Hepatocyte (in vitro differentiated cells): Measurements from ENCODE around the gene PIGL. TPM values are rescaled to one million over a fixed set of nuclear protein-coding genes. Genes with fewer than 3 reads are reported as not detected.

Source experiments
- DNase-seq: peaks from one replicate; pipeline ENCODE4 v3.0.0-alpha.2; 2016; ENCODE audit warnings: low spot score
- H2AFZ ChIP-seq: fragments of 200-600 bp; sonication (generic); 2 replicates; pipeline ENCODE4 v1.6.0; 2016; ENCODE audit warnings: antibody characterized with exemption, mild to moderate bottlenecking
- H3K27ac ChIP-seq: fragments of 200-600 bp; sonication (generic); 2 replicates; pipeline ENCODE4 v1.5.1; 2016; ENCODE audit warnings: mild to moderate bottlenecking
- H3K27me3 ChIP-seq: fragments of 200-600 bp; sonication (generic); 2 replicates; pipeline ENCODE4 v1.6.1; 2016
- H3K36me3 ChIP-seq: fragments of 200-600 bp; sonication (generic); replicated peaks from 2 replicates; pipeline ENCODE4 v1.5.1; 2016; ENCODE audit warnings: low read depth; ENCODE audit not compliant: insufficient read depth
- H3K4me1 ChIP-seq: fragments of 200-600 bp; sonication (generic); 2 replicates; pipeline ENCODE4 v1.5.1; 2016; ENCODE audit warnings: mild to moderate bottlenecking, moderate library complexity; ENCODE audit not compliant: insufficient read depth
- H3K4me2 ChIP-seq: fragments of 200-600 bp; sonication (generic); 2 replicates; pipeline ENCODE4 v1.6.0; 2016
- H3K4me3 ChIP-seq: fragments of 200-600 bp; sonication (generic); 2 replicates; pipeline ENCODE4 v1.5.1; 2016; ENCODE audit warnings: mild to moderate bottlenecking
- H3K79me2 ChIP-seq: fragments of 200-600 bp; sonication (generic); 2 replicates; pipeline ENCODE4 v1.6.0; 2017; ENCODE audit warnings: mild to moderate bottlenecking
- H3K9me2 ChIP-seq: fragments of 200-600 bp; sonication (generic); replicated peaks from 2 replicates; pipeline ENCODE4 v1.6.0; 2017; ENCODE audit warnings: mild to moderate bottlenecking; ENCODE audit not compliant: insufficient read depth
- H3K9me3 ChIP-seq: fragments of 200-600 bp; sonication (generic); 2 replicates; pipeline ENCODE4 v1.5.1; 2016; ENCODE audit warnings: low read depth, mild to moderate bottlenecking
- H4K20me1 ChIP-seq: fragments of 200-600 bp; sonication (generic); 2 replicates; pipeline ENCODE4 v1.6.0; 2016; ENCODE audit warnings: mild to moderate bottlenecking; ENCODE audit not compliant: insufficient read depth, poor library complexity, severe bottlenecking
- CTCF ChIP-seq: fragments of 200-600 bp; sonication (generic); IDR thresholded peaks from 2 replicates; pipeline ENCODE4 v1.5.1; 2016; ENCODE audit warnings: antibody characterized with exemption, mild to moderate bottlenecking; ENCODE audit not compliant: poor library complexity
- EZH2 ChIP-seq: fragments of 200-600 bp; sonication (generic); IDR thresholded peaks from 2 replicates; pipeline ENCODE4 v1.6.1; 2016; ENCODE audit warnings: antibody characterized with exemption, mild to moderate bottlenecking, borderline replicate concordance
- EZH2phosphoT487 ChIP-seq: fragments of 200-600 bp; sonication (generic); IDR thresholded peaks from one replicate; pipeline ENCODE4 v1.6.1; 2018; ENCODE audit warnings: antibody characterized with exemption, mild to moderate bottlenecking, low read depth, moderate library complexity; ENCODE audit not compliant: unreplicated experiment, severe bottlenecking
- WGBS: methylation state at CpG from one replicate; pipeline ENCODE4 v1.1.6; 2016; ENCODE audit warnings: low lambda C conversion rate; ENCODE audit errors: missing lambda C conversion rate; 5-methylcytosine and 5-hydroxymethylcytosine counted together
- polyA plus RNA-seq: library from polyadenylated mRNA; unstranded; fragments of >200 nt; fragmentation: Nextera tagmentation; extraction: Ambion mirVana; gene quantifications from 2 replicates; pipeline ENCODE4 v1.2.1, GENCODE V29; 2016
- total RNA-seq: library from RNA; depleted of rRNA; stranded (reverse); fragments of >200 nt; gene quantifications from 2 replicates; pipeline ENCODE4 v1.2.3, GENCODE V29; 2014

The PIGL gene
- total and polyA plus RNA-seq, 2 experiments from 2014 or later = 21.2 to 35.9 TPM

- Histone ChIP-seq H3K4me3 (no peak overlapping the region), H3K9me3 (no peaks in the 10 kb centered on the region), H2AFZ (no peak overlapping the region), H3K36me3 (no peaks in the 10 kb centered on the region), H3K4me1 (peaks cover 6% of the 10 kb centered on the region), H3K79me2 (no peaks in the 10 kb centered on the region), H3K27ac (peak overlapping the region; percentile 78), H3K9me2 (no peaks in the 10 kb centered on the region), H3K27me3 (no peaks in the 10 kb centered on the region), H4K20me1 (no peaks in the 10 kb centered on the region), H3K4me2 (no peak overlapping the region)
- no peak for DNase-seq
- TF ChIP-seq EZH2 (no peak), CTCF (no peak), EZH2phosphoT487 (no peak)
Observed at GRCh38 chr17:16314189-16314588, 97.2 kb downstream of the PIGL start.

GRCh38 chr17:16314859-16315258, 97.8 kb downstream of the PIGL start:
- Histone ChIP-seq H3K27me3 (no peaks in the 10 kb centered on the region), H3K27ac (no peak overlapping the region), H3K4me3 (no peak overlapping the region), H4K20me1 (no peaks in the 10 kb centered on the region), H3K36me3 (no peaks in the 10 kb centered on the region), H2AFZ (no peak overlapping the region), H3K9me2 (no peaks in the 10 kb centered on the region), H3K9me3 (no peaks in the 10 kb centered on the region), H3K79me2 (no peaks in the 10 kb centered on the region), H3K4me2 (no peak overlapping the region), H3K4me1 (peaks cover 6% of the 10 kb centered on the region)
- TF ChIP-seq EZH2phosphoT487 = no peak
- no peak for TF ChIP-seq CTCF
- TF ChIP-seq EZH2 = no peak
- 89% methylated on average over 3 of the region's 3 CpGs for WGBS
- DNase-seq = no peak

- WGBS = 42% methylated on average over 2 of the region's 3 CpGs
- no peak overlapping the region for H3K4me2 ChIP-seq
- no peak overlapping the region for H3K4me3 ChIP-seq
- no peak overlapping the region for H3K27ac ChIP-seq
- H3K4me1 ChIP-seq = no peaks in the 10 kb centered on the region
- H3K9me3 ChIP-seq = no peaks in the 10 kb centered on the region
- no peaks in the 10 kb centered on the region for H3K27me3 ChIP-seq
- H3K36me3 ChIP-seq = no peaks in the 10 kb centered on the region
- H3K79me2 ChIP-seq = no peaks in the 10 kb centered on the region
- TF ChIP-seq EZH2 (no peak), EZH2phosphoT487 (no peak), CTCF (no peak)
- no peak overlapping the region for H2AFZ ChIP-seq
- no peak for DNase-seq
- no peaks in the 10 kb centered on the region for H4K20me1 ChIP-seq
- H3K9me2 ChIP-seq = no peaks in the 10 kb centered on the region
Observed at GRCh38 chr17:16319969-16320368, 103.0 kb downstream of the PIGL start.

GRCh38 chr17:16322636-16323035, 105.6 kb downstream of the PIGL start:
- no peaks in the 10 kb centered on the region for H3K4me1 ChIP-seq
- no peak overlapping the region for H3K27ac ChIP-seq
- H3K4me2 ChIP-seq = no peak overlapping the region
- TF ChIP-seq EZH2 (no peak), EZH2phosphoT487 (no peak), CTCF (no peak)
- H3K27me3 ChIP-seq = no peaks in the 10 kb centered on the region
- H4K20me1 ChIP-seq = no peaks in the 10 kb centered on the region
- H3K9me3 ChIP-seq = no peaks in the 10 kb centered on the region
- H3K79me2 ChIP-seq = no peaks in the 10 kb centered on the region
- H3K4me3 ChIP-seq = no peak overlapping the region
- H2AFZ ChIP-seq = no peak overlapping the region
- WGBS = 89% methylated on average over 3 of the region's 3 CpGs
- no peak for DNase-seq
- H3K36me3 ChIP-seq = no peaks in the 10 kb centered on the region
- H3K9me2 ChIP-seq = no peaks in the 10 kb centered on the region
